ENCODE data around the gene ATXN7L3.
"Not testable (repeated sequence)": the region's sequence is repeated elsewhere in the genome, so short reads cannot be mapped to it uniquely, and the experiment has no call there.

ATXN7L3 gene

GRCh38 chr17:44174427-44174826 is 25.3 kb downstream of the ATXN7L3 start:
- DNase-seq (ENCODE audit: low spot score), result no peak

DNA sequence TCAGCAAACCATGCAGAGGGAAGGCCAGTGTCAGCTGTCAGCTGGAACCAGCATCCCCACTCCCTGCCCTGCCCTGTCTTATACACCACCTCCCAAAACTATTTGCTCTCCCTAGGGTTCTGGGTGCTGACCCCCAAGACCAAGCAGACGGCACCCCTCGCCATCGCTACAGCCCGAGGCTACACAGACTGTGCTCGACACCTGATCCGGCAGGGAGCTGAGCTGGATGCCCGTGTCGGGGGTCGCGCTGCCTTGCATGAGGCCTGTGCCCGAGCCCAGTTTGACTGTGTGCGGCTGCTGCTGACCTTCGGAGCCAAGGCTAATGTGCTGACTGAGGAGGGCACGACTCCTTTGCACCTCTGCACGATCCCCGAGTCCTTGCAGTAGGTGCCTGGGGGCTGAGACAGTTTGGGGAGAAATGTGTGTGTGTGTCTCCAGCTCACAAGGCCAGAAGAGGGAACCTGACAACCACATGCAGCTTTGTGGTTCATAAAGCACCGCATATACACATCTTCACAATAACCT is 27.7 kb downstream of the ATXN7L3 start:
- no peak for DNase-seq (ENCODE audit: low spot score)

- no peak for DNase-seq (ENCODE audit: low spot score)
Observed at GRCh38 chr17:44170499-44171201, 29.0 kb downstream of the ATXN7L3 start, which contains the start of gene ASB16. Gene ASB16, plus strand, starts transcription at chr17:44170704. Its CDS starts 86 bp downstream, at chr17:44170790.

- no peak for DNase-seq (ENCODE audit: low spot score)
Observed at GRCh38 chr17:44170135-44170498, 29.6 kb downstream of the ATXN7L3 start.

GRCh38 chr17:44167181-44167861 is 32.4 kb downstream of the ATXN7L3 start:
- no peak for DNase-seq (ENCODE audit: low spot score)

DNA sequence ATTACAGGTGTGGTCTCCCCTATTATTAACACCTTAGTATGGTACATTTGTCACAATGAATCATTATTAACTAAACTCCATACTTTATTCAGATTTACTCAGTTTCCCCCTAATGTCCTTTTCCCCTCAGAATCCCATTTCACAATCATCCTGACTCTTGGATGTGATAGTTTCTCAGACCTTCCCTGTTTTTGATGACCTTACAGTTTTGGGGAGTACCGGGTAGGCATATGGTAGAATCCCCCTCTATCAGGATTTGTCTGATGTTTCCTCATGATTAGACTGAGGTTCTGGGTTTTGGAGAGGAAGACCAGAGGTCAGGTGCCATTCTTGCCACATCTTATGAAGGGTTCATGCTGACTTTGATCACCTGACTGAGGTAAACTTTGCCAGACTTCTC is 35.2 kb downstream of the ATXN7L3 start:
- DNase-seq (ENCODE audit: low spot score), result no peak

DNA sequence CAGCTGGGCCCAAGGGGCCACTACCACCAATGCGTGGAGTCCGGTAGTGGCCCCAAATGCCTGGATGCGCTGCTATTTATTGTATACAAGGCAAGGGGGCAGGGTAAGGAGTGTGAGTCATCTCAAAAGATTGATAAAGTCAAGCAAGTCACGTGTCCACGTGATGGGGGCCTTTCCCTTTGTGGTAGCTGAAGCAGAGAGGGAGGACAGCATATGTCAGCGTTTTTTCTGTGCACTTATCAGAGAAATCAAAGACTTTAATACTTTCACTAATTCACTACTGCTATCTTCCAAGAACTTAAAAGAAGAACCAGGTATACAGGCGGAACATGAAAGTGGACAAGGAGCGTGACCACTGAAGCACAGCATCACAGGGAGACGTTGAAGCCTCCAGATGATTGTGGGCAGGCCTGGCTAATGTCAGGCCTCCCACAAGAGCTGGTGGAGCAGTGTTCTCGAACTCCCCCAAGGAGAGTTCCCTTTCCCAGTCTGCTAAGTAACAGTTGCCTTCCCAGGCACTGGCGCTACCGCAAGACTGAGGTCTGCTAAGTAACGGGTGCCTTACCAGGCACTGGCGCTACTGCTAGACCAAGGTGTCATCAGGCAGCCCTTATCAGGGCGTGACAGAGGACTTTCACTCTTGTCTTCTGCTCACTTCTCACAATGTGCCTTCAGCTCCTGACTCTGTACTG is 40.0 kb downstream of the ATXN7L3 start:
- DNase-seq (ENCODE audit: low spot score), result peak; percentile 55

GRCh38 chr17:44155488-44155887 is 44.2 kb downstream of the ATXN7L3 start:
- DNase-seq (ENCODE audit: low spot score), result no peak

DNA sequence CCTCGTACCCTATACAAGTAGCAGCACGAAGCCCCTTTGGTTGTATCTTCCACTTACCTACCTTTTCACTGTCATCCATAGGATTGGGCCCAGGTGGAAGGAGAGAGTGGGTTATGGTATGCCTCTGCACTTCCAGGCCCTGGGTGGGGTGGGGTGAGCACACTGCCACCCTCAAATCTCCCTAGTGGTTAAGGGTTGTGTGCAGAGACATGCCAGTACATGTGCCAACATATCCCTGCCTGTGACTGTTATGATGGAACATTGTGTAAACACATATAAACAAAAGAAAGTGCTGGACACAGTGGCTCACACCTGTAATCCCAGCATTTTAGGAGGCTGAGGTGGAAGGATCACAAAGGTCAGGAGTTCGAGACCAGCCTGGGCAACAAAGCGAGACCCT is 46.8 kb downstream of the ATXN7L3 start:
- DNase-seq (ENCODE audit: low spot score), result no peak

GRCh38 chr17:44149750-44150329 is 49.8 kb downstream of the ATXN7L3 start:
- no peak for DNase-seq (ENCODE audit: low spot score)

- not testable (repeated sequence) for DNase-seq (ENCODE audit: low spot score)
Observed at GRCh38 chr17:44149066-44149465, 50.6 kb downstream of the ATXN7L3 start.

- no peak for DNase-seq (ENCODE audit: low spot score)
Observed at GRCh38 chr17:44147812-44148211, 51.9 kb downstream of the ATXN7L3 start.

DNA sequence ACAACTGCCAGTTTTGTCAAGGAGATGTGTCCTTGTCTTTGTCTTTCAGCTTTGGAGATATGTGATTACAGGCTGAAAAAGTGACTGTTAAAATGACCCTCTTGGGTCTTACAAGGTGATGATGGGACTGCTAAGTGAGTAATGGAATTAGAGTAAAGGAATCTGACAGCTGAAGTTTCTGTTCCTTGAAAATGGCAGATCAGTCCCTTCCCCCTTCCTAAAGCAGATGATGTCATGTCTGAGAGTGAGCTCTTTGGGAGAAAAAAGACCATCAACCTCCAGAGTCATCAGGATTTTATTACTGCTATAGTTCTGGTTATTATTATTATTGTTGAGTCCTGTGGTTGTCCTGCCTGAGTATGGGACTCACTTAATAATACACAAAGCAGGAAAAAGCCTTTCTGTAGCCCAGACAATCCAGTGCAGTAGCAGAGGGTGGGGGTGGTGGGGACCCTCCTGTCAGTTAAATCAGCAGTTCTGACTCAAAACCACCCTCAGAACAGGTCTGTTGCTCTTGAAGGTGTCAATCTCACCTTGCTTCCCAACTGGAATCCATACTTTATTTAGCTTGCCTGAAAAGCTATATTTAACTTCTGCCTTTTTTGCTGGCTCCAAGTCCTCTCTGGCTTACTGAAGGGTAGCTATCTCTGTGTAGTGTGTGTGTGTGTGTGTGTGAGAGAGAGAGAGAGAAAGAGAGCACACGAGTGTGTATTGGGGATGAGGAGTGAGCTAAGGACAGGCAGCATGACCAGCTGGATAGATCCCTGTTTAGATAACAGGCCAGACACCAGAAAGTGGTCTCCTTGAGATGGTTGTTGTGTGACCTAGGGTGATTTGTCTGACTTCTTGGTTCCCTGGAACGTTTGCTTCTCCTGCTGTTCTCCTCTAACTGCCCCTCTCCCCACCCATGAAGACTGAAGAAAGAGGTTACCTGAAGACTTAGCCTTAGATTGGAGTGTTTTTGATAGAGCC is 53.0 kb downstream of the ATXN7L3 start:
- DNase-seq (ENCODE audit: low spot score), result no peak

- DNase-seq (ENCODE audit: low spot score), result no peak
Observed at GRCh38 chr17:44144966-44145739, 54.5 kb downstream of the ATXN7L3 start.

DNA sequence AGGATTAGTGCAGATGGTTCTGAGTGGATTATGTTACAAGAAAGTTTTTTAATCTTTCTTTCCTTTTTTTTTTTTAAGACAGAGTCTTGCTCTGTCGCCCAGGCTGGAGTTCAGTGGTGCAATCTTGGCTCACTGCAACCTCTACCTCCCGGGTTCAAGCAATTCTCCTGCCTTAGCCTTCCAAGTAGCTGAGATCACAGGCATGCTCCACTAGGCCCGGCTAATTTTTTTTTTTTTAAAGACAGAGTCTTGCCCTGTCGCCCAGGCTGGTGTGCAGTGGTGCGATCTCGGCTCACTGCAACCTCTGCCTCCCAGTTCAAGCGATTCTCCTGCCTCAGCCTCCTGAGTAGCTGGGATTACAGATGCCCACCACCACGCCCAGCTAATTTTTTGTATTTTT is 55.8 kb downstream of the ATXN7L3 start:
- DNase-seq (ENCODE audit: low spot score), result not testable (repeated sequence)

All from hematopoietic multipotent progenitor cell treated with erythropoietin and hydrocortisone succinate and interleukin-3 and kit ligand, for 15 days (in vitro differentiated cells).